Loucy (cell line): Measurements from ENCODE around the gene SH2D3C.

ENCODE experiments used
- EZH2phosphoT487 ChIP-seq: fragments of 200-600 bp; IDR thresholded peaks from 2 replicates; pipeline ENCODE4 v1.6.1; 2018; ENCODE audit warnings: antibody characterized with exemption, mild to moderate bottlenecking, moderate library complexity, borderline replicate concordance
- TF ChIP-seq, protein P1 (sequence below): fragments of 200-600 bp; sonication (generic); conservative IDR thresholded peaks from 2 replicates; pipeline ENCODE4 v1.5.1; 2014; ENCODE audit warnings: mild to moderate bottlenecking, antibody characterized with exemption, low read length

DNA sequence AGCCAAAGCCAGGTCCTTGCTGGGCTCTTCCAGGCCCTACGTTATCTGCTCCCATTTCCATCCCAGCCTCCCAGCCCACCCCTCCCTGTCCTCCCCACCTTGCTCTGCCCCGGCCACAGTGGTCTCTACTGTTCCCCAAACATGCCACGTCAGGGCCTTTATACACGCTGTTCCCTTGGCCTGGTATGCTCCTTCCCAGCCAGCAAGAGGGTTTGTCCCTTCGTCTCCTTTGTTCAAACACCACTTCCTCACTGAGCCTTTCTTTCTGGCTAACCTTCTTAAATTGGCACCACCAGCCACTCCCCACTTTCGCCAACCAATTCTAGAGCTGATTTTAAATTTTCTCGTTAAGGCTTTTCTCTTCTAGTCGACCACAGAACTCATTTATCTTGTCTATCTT lies 9.8 kb downstream of the SH2D3C start:
- TF ChIP-seq, protein P1, sequence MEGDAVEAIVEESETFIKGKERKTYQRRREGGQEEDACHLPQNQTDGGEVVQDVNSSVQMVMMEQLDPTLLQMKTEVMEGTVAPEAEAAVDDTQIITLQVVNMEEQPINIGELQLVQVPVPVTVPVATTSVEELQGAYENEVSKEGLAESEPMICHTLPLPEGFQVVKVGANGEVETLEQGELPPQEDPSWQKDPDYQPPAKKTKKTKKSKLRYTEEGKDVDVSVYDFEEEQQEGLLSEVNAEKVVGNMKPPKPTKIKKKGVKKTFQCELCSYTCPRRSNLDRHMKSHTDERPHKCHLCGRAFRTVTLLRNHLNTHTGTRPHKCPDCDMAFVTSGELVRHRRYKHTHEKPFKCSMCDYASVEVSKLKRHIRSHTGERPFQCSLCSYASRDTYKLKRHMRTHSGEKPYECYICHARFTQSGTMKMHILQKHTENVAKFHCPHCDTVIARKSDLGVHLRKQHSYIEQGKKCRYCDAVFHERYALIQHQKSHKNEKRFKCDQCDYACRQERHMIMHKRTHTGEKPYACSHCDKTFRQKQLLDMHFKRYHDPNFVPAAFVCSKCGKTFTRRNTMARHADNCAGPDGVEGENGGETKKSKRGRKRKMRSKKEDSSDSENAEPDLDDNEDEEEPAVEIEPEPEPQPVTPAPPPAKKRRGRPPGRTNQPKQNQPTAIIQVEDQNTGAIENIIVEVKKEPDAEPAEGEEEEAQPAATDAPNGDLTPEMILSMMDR: no peak
- TF ChIP-seq EZH2phosphoT487: no peak
